NB4 (cell line): Measurements from ENCODE around the gene SMC1B.

ENCODE experiments used
- DNase-seq: peaks from one replicate; pipeline ENCODE4 v3.0.0; 2010; ENCODE audit warnings: low read depth
- H3K4me3 ChIP-seq: one replicate; pipeline ENCODE4 v1.5.1; 2011; ENCODE audit warnings: mild to moderate bottlenecking, low read depth, low read length, moderate library complexity
- MYC ChIP-seq: IDR thresholded peaks from 2 replicates; pipeline ENCODE4 v1.6.1; 2011; ENCODE audit warnings: low read depth, low read length
- POLR2A ChIP-seq: IDR thresholded peaks from 2 replicates; pipeline ENCODE4 v1.6.1; 2011; ENCODE audit warnings: mild to moderate bottlenecking; ENCODE audit not compliant: insufficient read length; ENCODE audit errors: extremely low read depth
- TF ChIP-seq, protein P1 (sequence below): IDR thresholded peaks from one replicate; pipeline ENCODE4 v1.5.1; 2012; ENCODE audit warnings: low read depth, low read length
- TF ChIP-seq, protein P2 (sequence below): IDR thresholded peaks from 2 replicates; pipeline ENCODE4 v1.6.1; 2011; ENCODE audit warnings: low read depth, low read length

SMC1B gene

DNA sequence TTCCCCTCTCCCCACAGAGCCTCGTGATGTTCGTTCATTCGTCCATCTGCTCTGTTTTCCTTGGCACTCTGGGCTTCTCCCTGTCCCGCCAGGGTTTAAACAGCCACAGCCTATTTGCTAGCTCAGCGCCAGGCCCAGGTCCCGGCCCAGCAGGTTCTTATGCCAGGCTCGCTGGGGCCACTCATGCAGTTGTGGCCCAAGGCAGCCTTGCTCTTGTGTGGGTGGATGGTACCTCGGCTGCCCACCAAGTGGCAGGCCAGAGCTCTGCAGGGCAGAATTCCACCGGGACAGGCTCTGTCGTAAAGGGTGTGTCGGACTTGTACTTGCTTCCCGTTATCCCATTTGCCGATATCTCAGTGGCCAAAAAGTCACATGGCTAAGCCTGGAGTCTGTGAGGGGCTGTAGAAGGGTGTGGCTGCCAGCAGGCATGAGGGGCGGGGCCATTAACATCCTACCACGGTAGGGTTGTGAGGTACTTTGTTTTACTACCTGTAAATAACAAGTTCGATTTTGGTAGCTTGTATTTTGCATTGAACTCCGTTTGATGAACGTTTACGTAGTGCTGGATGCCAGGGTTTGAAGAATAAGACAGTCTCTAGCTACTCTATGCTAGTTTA is 95.7 kb downstream of the SMC1B start:
- TF ChIP-seq, protein P1, sequence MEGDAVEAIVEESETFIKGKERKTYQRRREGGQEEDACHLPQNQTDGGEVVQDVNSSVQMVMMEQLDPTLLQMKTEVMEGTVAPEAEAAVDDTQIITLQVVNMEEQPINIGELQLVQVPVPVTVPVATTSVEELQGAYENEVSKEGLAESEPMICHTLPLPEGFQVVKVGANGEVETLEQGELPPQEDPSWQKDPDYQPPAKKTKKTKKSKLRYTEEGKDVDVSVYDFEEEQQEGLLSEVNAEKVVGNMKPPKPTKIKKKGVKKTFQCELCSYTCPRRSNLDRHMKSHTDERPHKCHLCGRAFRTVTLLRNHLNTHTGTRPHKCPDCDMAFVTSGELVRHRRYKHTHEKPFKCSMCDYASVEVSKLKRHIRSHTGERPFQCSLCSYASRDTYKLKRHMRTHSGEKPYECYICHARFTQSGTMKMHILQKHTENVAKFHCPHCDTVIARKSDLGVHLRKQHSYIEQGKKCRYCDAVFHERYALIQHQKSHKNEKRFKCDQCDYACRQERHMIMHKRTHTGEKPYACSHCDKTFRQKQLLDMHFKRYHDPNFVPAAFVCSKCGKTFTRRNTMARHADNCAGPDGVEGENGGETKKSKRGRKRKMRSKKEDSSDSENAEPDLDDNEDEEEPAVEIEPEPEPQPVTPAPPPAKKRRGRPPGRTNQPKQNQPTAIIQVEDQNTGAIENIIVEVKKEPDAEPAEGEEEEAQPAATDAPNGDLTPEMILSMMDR = no peak
- TF ChIP-seq, protein P2, sequence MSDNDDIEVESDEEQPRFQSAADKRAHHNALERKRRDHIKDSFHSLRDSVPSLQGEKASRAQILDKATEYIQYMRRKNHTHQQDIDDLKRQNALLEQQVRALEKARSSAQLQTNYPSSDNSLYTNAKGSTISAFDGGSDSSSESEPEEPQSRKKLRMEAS = no peak
- TF ChIP-seq MYC (no peak), POLR2A (no peak)
- peak; percentile 18 for DNase-seq
- H3K4me3 ChIP-seq = no peak overlapping the region

DNA sequence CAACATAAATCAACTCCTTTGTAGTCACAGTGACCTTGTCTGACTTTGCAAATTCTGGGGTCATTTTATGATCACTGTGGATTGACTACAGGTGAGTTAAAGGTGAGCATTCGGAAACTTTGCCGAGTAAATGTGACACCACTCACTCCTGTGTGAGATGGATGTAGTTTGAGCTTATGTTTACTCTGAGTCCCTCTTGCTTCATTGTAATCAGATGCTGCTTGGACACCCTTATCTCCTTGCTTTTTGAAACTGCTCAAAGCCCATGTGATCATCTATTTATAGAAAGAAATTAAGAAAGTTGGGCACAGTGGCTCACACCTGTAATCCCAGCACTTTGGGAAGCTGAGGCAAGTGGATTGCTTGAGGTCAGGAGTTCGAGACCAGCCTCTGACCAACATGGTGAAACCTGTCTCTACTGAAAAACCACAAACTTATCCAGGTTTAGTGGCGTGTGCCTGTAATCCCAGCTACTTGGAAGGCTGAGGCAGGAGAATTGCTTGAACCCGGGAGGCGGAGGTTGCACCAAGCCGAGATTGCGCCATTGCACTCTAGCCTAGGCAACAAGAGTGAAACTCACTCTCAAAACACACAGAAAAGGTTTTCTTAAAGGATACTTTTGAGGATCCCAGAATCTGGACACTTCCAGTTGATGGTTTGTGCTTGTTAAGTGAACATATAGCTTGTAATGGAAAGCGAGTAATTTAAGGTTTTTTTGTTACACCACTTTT is 96.4 kb downstream of the SMC1B start:
- no peak for DNase-seq
- H3K4me3 ChIP-seq = no peak overlapping the region
- TF ChIP-seq MYC = no peak
- TF ChIP-seq, protein P2 = no peak
- no peak for TF ChIP-seq POLR2A
- TF ChIP-seq, protein P1 = no peak

DNA sequence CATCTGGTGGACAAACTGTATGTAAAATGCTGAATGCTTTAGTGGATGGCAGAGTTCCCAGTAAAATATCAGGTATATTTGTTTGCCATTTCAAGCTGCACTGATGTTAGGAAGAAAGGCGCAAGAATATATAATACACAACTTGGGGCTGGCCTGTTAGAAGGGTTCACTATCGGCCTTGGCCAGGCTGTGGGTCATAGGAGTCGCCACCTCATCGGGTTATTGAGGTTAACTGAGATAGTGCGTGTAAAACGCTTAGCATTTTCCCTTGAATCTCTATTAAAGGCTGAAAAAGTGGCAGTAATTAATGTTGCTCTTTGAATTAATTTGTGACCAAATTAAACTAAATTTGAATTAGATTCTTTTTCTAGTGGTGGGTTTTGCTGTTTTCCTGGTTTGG is 98.6 kb downstream of the SMC1B start:
- DNase-seq = no peak
- TF ChIP-seq MYC = no peak
- TF ChIP-seq POLR2A = no peak
- TF ChIP-seq, protein P1 = no peak
- TF ChIP-seq, protein P2 = no peak
- no peak overlapping the region for H3K4me3 ChIP-seq

- DNase-seq = peak; percentile 57
- no peak for TF ChIP-seq MYC
- TF ChIP-seq, protein P2 = no peak
- no peak for TF ChIP-seq POLR2A
- TF ChIP-seq, protein P1 = no peak
- peak overlapping the region; percentile 27 for H3K4me3 ChIP-seq
Measured at GRCh38 chr22:45314054-45314721, 99.2 kb downstream of the SMC1B start.

- no peak for DNase-seq
- TF ChIP-seq POLR2A = no peak
- no peak for TF ChIP-seq MYC
- TF ChIP-seq, protein P2 = no peak
- TF ChIP-seq, protein P1 = no peak
Measured at GRCh38 chr22:45312856-45313255, 100.5 kb downstream of the SMC1B start.

More at GRCh38 chr22:45312856-45313255, 100.5 kb downstream of the SMC1B start:
- no peak overlapping the region for H3K4me3 ChIP-seq
